ENCODE results near the gene CDS1.
A peak's percentile ranks its signal among the peaks of the same experiment; 100 is the strongest.

Gene CDS1

GRCh38 chr4:84579403-84579776 is 3.5 kb upstream of the CDS1 start:
- no peak for DNase-seq (ENCODE audit: low read depth)
- H3K4me3 ChIP-seq (ENCODE audit: low read length): no peak overlapping the region
- TF ChIP-seq, protein P1, sequence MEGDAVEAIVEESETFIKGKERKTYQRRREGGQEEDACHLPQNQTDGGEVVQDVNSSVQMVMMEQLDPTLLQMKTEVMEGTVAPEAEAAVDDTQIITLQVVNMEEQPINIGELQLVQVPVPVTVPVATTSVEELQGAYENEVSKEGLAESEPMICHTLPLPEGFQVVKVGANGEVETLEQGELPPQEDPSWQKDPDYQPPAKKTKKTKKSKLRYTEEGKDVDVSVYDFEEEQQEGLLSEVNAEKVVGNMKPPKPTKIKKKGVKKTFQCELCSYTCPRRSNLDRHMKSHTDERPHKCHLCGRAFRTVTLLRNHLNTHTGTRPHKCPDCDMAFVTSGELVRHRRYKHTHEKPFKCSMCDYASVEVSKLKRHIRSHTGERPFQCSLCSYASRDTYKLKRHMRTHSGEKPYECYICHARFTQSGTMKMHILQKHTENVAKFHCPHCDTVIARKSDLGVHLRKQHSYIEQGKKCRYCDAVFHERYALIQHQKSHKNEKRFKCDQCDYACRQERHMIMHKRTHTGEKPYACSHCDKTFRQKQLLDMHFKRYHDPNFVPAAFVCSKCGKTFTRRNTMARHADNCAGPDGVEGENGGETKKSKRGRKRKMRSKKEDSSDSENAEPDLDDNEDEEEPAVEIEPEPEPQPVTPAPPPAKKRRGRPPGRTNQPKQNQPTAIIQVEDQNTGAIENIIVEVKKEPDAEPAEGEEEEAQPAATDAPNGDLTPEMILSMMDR (IDR thresholded peaks at IDR 0.05; ENCODE audit: insufficient read depth, low read depth, low read length, missing control alignments): no peak

GRCh38 chr4:84582302-84582987 is 482 bp upstream of the CDS1 start:
- TF ChIP-seq, protein P1 (IDR thresholded peaks at IDR 0.05; ENCODE audit: insufficient read depth, low read depth, low read length, missing control alignments): no peak
- H3K4me3 ChIP-seq (ENCODE audit: low read length): peak overlapping the region; percentile 82
- peak; percentile 96 for DNase-seq (ENCODE audit: low read depth)

DNA sequence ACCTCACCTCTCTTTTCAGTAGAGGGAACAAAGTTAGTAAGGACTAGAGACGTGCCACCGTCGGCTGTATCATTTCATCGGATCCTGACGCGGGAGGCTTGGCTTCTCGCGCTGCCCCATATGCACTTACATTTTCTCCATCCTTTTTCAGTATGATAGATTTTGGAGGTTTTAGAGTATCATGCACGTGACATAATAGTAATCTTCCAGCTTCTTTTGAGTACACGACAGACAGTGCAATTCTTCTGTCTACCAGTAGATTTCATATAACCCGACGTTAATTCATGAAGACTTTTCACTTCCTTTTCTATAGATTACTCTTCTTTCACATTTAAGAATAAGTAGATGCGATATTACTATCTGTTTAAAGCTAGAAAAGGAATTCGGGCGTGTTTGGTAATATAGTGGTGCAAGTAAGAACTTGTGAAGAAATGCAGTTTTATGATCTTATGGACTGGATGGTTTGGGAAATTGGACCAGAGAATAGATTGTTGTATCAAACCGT is 1.0 kb downstream of the CDS1 start:
- TF ChIP-seq, protein P1 (IDR thresholded peaks at IDR 0.05; ENCODE audit: insufficient read depth, low read depth, low read length, missing control alignments): peak; percentile 15
- peak overlapping the region; percentile 82 for H3K4me3 ChIP-seq (ENCODE audit: low read length)

GRCh38 chr4:84585251-84585650 is 2.3 kb downstream of the CDS1 start:
- no peak for DNase-seq (ENCODE audit: low read depth)
- TF ChIP-seq, protein P1 (IDR thresholded peaks at IDR 0.05; ENCODE audit: insufficient read depth, low read depth, low read length, missing control alignments): no peak
- peak overlapping the region; percentile 82 for H3K4me3 ChIP-seq (ENCODE audit: low read length)

More for the DNA sequence above, 1.0 kb downstream of the CDS1 start:
- peak; percentile 18 for DNase-seq (ENCODE audit: low read depth)

DNA sequence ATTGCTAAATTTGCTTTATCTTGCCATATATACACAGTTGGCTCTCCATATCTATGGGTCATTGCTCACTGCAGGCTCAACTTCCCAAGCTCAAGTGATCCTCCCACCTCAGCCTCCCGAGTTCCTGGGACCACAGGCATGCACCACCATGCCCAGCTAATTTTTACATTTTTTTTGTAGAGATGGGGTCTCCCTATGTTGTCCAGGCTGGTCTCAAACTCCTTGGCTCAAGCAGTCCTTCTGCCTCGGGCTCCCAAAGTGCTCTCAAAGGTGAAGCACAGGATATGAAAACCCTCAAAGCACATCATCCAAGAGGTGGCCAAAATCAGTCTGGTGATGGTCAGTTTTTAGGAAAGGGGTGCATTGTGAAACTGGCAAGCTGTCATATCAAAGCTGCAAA is 11.8 kb downstream of the CDS1 start:
- DNase-seq (ENCODE audit: low read depth): no peak
- TF ChIP-seq, protein P1 (IDR thresholded peaks at IDR 0.05; ENCODE audit: insufficient read depth, low read depth, low read length, missing control alignments): no peak
- no peak overlapping the region for H3K4me3 ChIP-seq (ENCODE audit: low read length)

GRCh38 chr4:84596826-84597225 is 13.9 kb downstream of the CDS1 start:
- no peak overlapping the region for H3K4me3 ChIP-seq (ENCODE audit: low read length)
- TF ChIP-seq, protein P1 (IDR thresholded peaks at IDR 0.05; ENCODE audit: insufficient read depth, low read depth, low read length, missing control alignments): no peak
- peak; percentile 91 for DNase-seq (ENCODE audit: low read depth)

- TF ChIP-seq, protein P1 (IDR thresholded peaks at IDR 0.05; ENCODE audit: insufficient read depth, low read depth, low read length, missing control alignments): no peak
- no peak overlapping the region for H3K4me3 ChIP-seq (ENCODE audit: low read length)
- peak; percentile 76 for DNase-seq (ENCODE audit: low read depth)
Measured at GRCh38 chr4:84597450-84597849, 14.5 kb downstream of the CDS1 start.

All from epithelial cell of esophagus (primary cell).